Measurements from ENCODE around the gene CLASP2.

DNA sequence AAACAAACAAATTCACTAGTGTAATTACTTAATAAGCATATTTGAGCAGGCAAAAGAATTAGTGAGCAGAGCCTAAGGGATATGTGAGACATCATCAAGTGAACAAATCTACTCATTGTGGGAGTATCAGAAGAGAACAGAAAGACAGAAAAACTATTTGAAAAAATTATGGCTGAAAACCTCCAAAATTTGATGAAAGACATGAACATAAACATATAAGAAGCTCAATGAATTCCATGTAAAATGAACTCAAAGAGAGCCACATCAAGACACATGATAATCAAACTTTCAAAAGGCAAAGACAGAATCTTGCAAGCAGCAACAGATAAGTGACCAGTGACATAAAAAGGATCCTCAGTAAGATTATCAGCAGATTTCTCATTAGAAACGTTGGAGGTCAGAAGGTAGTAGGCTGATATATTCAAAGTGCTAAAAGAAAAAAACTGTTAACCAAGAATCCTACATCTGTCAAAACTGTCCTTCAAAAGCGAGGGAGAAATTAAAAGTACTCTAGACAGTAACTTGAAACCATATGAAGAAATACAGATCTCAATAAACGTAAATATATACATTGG is 194.9 kb downstream of the CLASP2 start:
- no peak for TF ChIP-seq POLR2A (IDR thresholded peaks at IDR 0.05; ENCODE audit: low read depth, low read length)
- TF ChIP-seq, protein P1, sequence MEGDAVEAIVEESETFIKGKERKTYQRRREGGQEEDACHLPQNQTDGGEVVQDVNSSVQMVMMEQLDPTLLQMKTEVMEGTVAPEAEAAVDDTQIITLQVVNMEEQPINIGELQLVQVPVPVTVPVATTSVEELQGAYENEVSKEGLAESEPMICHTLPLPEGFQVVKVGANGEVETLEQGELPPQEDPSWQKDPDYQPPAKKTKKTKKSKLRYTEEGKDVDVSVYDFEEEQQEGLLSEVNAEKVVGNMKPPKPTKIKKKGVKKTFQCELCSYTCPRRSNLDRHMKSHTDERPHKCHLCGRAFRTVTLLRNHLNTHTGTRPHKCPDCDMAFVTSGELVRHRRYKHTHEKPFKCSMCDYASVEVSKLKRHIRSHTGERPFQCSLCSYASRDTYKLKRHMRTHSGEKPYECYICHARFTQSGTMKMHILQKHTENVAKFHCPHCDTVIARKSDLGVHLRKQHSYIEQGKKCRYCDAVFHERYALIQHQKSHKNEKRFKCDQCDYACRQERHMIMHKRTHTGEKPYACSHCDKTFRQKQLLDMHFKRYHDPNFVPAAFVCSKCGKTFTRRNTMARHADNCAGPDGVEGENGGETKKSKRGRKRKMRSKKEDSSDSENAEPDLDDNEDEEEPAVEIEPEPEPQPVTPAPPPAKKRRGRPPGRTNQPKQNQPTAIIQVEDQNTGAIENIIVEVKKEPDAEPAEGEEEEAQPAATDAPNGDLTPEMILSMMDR (conservative IDR thresholded peaks at IDR 0.05; ENCODE audit: low read depth, low read length): no peak
- TF ChIP-seq RAD21 (IDR thresholded peaks at IDR 0.05; ENCODE audit: low read length): no peak
- TF ChIP-seq, protein P2, sequence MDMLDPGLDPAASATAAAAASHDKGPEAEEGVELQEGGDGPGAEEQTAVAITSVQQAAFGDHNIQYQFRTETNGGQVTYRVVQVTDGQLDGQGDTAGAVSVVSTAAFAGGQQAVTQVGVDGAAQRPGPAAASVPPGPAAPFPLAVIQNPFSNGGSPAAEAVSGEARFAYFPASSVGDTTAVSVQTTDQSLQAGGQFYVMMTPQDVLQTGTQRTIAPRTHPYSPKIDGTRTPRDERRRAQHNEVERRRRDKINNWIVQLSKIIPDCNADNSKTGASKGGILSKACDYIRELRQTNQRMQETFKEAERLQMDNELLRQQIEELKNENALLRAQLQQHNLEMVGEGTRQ (IDR thresholded peaks at IDR 0.05; ENCODE audit: low read depth, low read length): no peak
- no peak for TF ChIP-seq RCOR1 (IDR thresholded peaks at IDR 0.05; ENCODE audit: insufficient replicate concordance, low read length)

Data from IMR-90 (cell line).